ENCODE data around the gene SCCPDH. TPM values are rescaled to one million over a fixed set of nuclear protein-coding genes. Genes with fewer than 3 reads are reported as not detected.

Gene SCCPDH
- polyA plus RNA-seq, 2 of the 4 experiments (the other 2 are of a cell fraction) = 49.3 to 59.8 TPM

DNA sequence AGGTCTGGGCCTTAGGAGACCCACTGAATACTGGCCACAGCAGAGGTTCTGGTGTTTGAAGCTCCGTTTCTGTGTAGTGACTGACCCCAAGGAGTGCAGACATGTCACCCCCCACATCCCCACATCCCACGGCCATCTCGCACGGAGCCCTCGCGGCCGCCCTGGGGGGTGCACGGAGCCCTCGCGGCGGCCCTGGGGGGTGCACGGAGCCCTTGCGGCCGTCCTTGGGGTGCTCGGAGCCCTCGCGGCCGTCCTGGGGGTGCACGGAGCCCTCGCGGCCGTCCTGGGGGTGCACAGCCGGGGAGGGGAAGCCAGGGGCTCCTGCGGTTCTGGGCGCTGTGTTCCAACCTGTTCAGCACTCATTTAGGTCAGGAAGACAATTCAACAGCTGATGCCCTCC, 68.4 kb downstream of the SCCPDH start:
- POLR2A ChIA-PET = no interaction called here

DNA sequence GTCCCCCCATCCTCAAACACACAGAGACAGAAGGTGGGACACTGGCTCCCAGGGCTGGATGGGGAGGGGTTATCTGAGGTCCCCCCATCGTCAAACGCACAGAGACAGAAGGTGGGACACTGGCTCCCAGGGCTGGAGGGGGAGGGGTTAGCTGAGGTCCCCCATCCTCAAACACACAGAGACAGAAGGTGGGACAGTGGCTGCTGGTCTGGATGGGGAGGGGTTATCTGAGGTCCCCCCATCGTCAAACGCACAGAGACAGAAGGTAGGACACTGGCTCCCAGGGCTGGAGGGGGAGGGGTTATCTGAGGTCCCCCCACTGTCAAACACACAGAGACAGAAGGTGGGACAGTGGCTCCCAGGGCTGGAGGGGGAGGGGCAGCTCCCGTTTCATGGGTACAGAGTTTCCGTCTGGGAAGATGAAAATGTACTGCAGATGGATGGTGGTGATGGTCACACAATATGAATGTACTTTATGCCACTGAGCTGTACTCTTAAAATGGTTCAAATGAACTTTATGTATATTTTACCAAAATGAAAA, 69.2 kb downstream of the SCCPDH start:
- FAIRE-seq (no peak), ATAC-seq (no peak), DNase-seq (ENCODE audit: low read depth in 1 of 2, low spot score in 1 of 2) (no peak)
- Histone ChIP-seq H3K4me1 (peaks cover 14% of the 10 kb centered on the region; the same call in 2 of the 3 replicates), H3K4me2 (no peak overlapping the region), H3K9me3 (no peaks in the 10 kb centered on the region), H3K27ac (no peak overlapping the region), H3K4me3 (no peak overlapping the region)
- ChIA-PET CTCF (no interaction called here), POLR2A (no interaction called here)
- WGBS (ENCODE audit: missing lambda C conversion rate) = 47% methylated on average over 6 of the region's 6 CpGs
- TF ChIP-seq HEYL (CRISPR knock-in tag; IDR thresholded peaks at IDR 0.05) (no peak), CBX8 (IDR thresholded peaks at IDR 0.05) (no peak), BHLHE40 (IDR thresholded peaks at IDR 0.05; ENCODE audit: low read depth, low read length) (no peak), RCOR1 (IDR thresholded peaks at IDR 0.05; ENCODE audit: low read depth, low read length) (no peak), NR3C1 (IDR thresholded peaks at IDR 0.05) (no peak), JUN (IDR thresholded peaks at IDR 0.05) (no peak), MYC (IDR thresholded peaks at IDR 0.05; ENCODE audit: borderline replicate concordance, low read length) (no peak), JUNB (IDR thresholded peaks at IDR 0.05) (no peak), RARB (CRISPR knock-in tag; IDR thresholded peaks at IDR 0.05) (no peak), RNF2 (IDR thresholded peaks at IDR 0.05; ENCODE audit: borderline replicate concordance, low read depth) (no peak), HOXA7 (CRISPR knock-in tag; IDR thresholded peaks at IDR 0.05) (no peak)
- TF ChIP-seq, protein P1, sequence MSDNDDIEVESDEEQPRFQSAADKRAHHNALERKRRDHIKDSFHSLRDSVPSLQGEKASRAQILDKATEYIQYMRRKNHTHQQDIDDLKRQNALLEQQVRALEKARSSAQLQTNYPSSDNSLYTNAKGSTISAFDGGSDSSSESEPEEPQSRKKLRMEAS (IDR thresholded peaks at IDR 0.05) = no peak
- TF ChIP-seq, protein P2, sequence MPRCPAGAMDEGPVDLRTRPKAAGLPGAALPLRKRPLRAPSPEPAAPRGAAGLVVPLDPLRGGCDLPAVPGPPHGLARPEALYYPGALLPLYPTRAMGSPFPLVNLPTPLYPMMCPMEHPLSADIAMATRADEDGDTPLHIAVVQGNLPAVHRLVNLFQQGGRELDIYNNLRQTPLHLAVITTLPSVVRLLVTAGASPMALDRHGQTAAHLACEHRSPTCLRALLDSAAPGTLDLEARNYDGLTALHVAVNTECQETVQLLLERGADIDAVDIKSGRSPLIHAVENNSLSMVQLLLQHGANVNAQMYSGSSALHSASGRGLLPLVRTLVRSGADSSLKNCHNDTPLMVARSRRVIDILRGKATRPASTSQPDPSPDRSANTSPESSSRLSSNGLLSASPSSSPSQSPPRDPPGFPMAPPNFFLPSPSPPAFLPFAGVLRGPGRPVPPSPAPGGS (IDR thresholded peaks at IDR 0.05) = no peak
- TF ChIP-seq, protein P3, sequence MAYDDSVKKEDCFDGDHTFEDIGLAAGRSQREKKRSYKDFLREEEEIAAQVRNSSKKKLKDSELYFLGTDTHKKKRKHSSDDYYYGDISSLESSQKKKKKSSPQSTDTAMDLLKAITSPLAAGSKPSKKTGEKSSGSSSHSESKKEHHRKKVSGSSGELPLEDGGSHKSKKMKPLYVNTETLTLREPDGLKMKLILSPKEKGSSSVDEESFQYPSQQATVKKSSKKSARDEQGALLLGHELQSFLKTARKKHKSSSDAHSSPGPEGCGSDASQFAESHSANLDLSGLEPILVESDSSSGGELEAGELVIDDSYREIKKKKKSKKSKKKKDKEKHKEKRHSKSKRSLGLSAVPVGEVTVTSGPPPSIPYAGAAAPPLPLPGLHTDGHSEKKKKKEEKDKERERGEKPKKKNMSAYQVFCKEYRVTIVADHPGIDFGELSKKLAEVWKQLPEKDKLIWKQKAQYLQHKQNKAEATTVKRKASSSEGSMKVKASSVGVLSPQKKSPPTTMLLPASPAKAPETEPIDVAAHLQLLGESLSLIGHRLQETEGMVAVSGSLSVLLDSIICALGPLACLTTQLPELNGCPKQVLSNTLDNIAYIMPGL (CRISPR knock-in tag; IDR thresholded peaks at IDR 0.05; ENCODE audit: borderline replicate concordance) = no peak

More for the DNA sequence above, 68.4 kb downstream of the SCCPDH start:
- H3K9me3 ChIP-seq = no peaks in the 10 kb centered on the region
- ATAC-seq = no peak
- TF ChIP-seq ZC3H11A (IDR thresholded peaks at IDR 0.05) = no peak
- no peak for TF ChIP-seq JUN (IDR thresholded peaks at IDR 0.05)
- no peak for TF ChIP-seq RCOR1 (IDR thresholded peaks at IDR 0.05; ENCODE audit: low read depth, low read length)
- no peak for TF ChIP-seq CBX8 (IDR thresholded peaks at IDR 0.05)
- no peak for TF ChIP-seq CBX2 (IDR thresholded peaks at IDR 0.05; ENCODE audit: borderline replicate concordance, low read depth)
- TF ChIP-seq, protein P4, sequence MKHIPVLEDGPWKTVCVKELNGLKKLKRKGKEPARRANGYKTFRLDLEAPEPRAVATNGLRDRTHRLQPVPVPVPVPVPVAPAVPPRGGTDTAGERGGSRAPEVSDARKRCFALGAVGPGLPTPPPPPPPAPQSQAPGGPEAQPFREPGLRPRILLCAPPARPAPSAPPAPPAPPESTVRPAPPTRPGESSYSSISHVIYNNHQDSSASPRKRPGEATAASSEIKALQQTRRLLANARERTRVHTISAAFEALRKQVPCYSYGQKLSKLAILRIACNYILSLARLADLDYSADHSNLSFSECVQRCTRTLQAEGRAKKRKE (CRISPR knock-in tag; IDR thresholded peaks at IDR 0.05; ENCODE audit: low read depth) = no peak
- TF ChIP-seq NFE2L2 (conservative IDR thresholded peaks at IDR 0.05; ENCODE audit: low read length) = no peak
- no peak for TF ChIP-seq EP300 (IDR thresholded peaks at IDR 0.05)
- H3K4me2 ChIP-seq = no peak overlapping the region
- no peak for FAIRE-seq
- CTCF ChIA-PET = no interaction called here
- DNase-seq (ENCODE audit: low read depth in 1 of 2, low spot score in 1 of 2) = no peak
- 74% methylated on average over 6 of the region's 25 CpGs for WGBS (ENCODE audit: missing lambda C conversion rate)
- peaks cover 14% of the 10 kb centered on the region; the same call in 2 of the 3 replicates for H3K4me1 ChIP-seq
- no peak overlapping the region for H3K27ac ChIP-seq
- no peak overlapping the region for H3K4me3 ChIP-seq

Data from A549 (cell line).